ENCODE data around the gene PPP6R2. TPM values are rescaled to one million over a fixed set of nuclear protein-coding genes. Genes with fewer than 3 reads are reported as not detected.

PPP6R2 gene
- total and polyA plus RNA-seq, 2 of the 8 experiments (the other 6 are each of a cell fraction or from before 2014, with no cell fraction given): 25.0 to 32.2 TPM

GRCh38 chr22:50443197-50443596 lies 100.1 kb downstream of the PPP6R2 start:
- Histone ChIP-seq H3K4me1 (replicated peaks in 1 of 4; ENCODE audit: control insufficient read depth in 3 of 4, insufficient read depth in 4 of 4, low read length in 3 of 4) (peaks cover 0 to 9% (median 4%) of the 10 kb centered on the region in 4 experiments; a peak in 5 of 7 replicates), H3K4ac (replicated peaks; ENCODE audit: insufficient read length, low read depth, low read length) (no peak overlapping the region), H3K23me2 (ENCODE audit: low read depth, low read length) (no peaks in the 10 kb centered on the region), H3K14ac (ENCODE audit: insufficient read length) (no peak overlapping the region), H3K9ac (replicated peaks in 1 of 4; ENCODE audit: extremely low read depth in 1 of 4, low read depth in 3 of 4, low read length in 3 of 4) (no peak overlapping the region; a peak in 2 of 7 replicates), H2AFZ (ENCODE audit: low read length) (no peak overlapping the region), H3K27ac (ENCODE audit: low read depth, low read length) (no peak overlapping the region), H3K4me2 (ENCODE audit: insufficient read depth in 1 of 2, low read depth in 2 of 2, low read length in 2 of 2) (no peak overlapping the region), H4K91ac (replicated peaks; ENCODE audit: insufficient read length, low read length) (no peak overlapping the region), H3K4me3 (ENCODE audit: extremely low read depth in 1 of 4, insufficient read depth in 2 of 4, low read depth in 3 of 4, low read length in 4 of 4) (no peak overlapping the region), H3K27me3 (replicated peaks in 1 of 4; ENCODE audit: control insufficient read depth in 3 of 4, extremely low read depth in 1 of 4, insufficient read depth in 3 of 4, low read length in 3 of 4) (no peaks in the 10 kb centered on the region), H3K79me2 (ENCODE audit: control insufficient read depth in 1 of 2, insufficient read depth in 2 of 2, low read length in 2 of 2) (no peaks in the 10 kb centered on the region), H2AK5ac (ENCODE audit: low read depth, low read length) (no peak overlapping the region), H4K20me1 (replicated peaks in 1 of 2; ENCODE audit: control insufficient read depth in 1 of 2, insufficient read depth in 2 of 2, low read length in 2 of 2) (peaks cover 17 to 18% of the 10 kb centered on the region in 2 experiments), H3K18ac (ENCODE audit: extremely low read depth, low read length) (no peak overlapping the region), H2BK15ac (ENCODE audit: low read length) (no peak overlapping the region), H3K9me3 (ENCODE audit: insufficient read depth in 2 of 2, low read depth in 1 of 2, low read length in 1 of 2) (no peaks in the 10 kb centered on the region), H3K56ac (replicated peaks; ENCODE audit: insufficient read length, low read depth, low read length) (no peak overlapping the region), H2BK120ac (replicated peaks; ENCODE audit: low read depth, low read length) (no peak overlapping the region), H4K8ac (ENCODE audit: extremely low read depth, insufficient read depth, low read length) (no peak overlapping the region), H3K36me3 (ENCODE audit: control insufficient read depth in 2 of 4, insufficient read depth in 4 of 4, low read length in 3 of 4) (peaks cover 9 to 34% (median 23%) of the 10 kb centered on the region in 4 experiments), H2BK5ac (ENCODE audit: low read depth, low read length) (no peak overlapping the region), H4K5ac (ENCODE audit: insufficient read length, low read depth, low read length) (no peak overlapping the region), H2BK12ac (ENCODE audit: low read depth, low read length) (no peak overlapping the region), H2BK20ac (ENCODE audit: low read length) (no peak overlapping the region), H3K23ac (ENCODE audit: insufficient read length) (no peak overlapping the region), H3K79me1 (ENCODE audit: low read depth, low read length) (no peaks in the 10 kb centered on the region)
- no peak for DNase-seq (ENCODE audit: low read depth in 1 of 2, low spot score in 2 of 2)
- ChIA-PET POLR2A (ENCODE audit: partially characterized antibody) (interaction anchor here (0.5 to 2.8 kb wide), 5 partner anchors 24 to 199 kb away, joined by 3 to 9 read pairs (median 5); partner anchors contain the start of genes SCO2 and TUBGCP6), CTCF (ENCODE audit: partially characterized antibody) (interaction anchor here (1.6 kb wide), 1 partner anchor 14 kb away, joined by 5 read pairs; no protein-coding TSS in a partner anchor)
- 96% methylated on average over 13 of the region's 15 CpGs; no CpG with 5 or more reads in 1 of the 2 experiments for WGBS, 2 experiments (ENCODE audit: extremely low coverage in 1 of 2, insufficient coverage in 1 of 2, insufficient read length in 1 of 2, insufficient replicate concordance in 2 of 2, low coverage in 1 of 2, low lambda C conversion rate in 2 of 2, missing lambda C conversion rate in 1 of 2)
- TF ChIP-seq USF2 (IDR thresholded peaks at IDR 0.05; ENCODE audit: low read length) (no peak), KDM4A (IDR thresholded peaks at IDR 0.05; ENCODE audit: low read depth, low read length, severe bottlenecking) (no peak)
- no peak for FAIRE-seq
